Heart right ventricle (tissue), 16 donors: Measurements from ENCODE around the gene MYO10. TPM values are rescaled to one million over a fixed set of nuclear protein-coding genes. Genes with fewer than 3 reads are reported as not detected.
"Not testable (repeated sequence)": the region's sequence is repeated elsewhere in the genome, so short reads cannot be mapped to it uniquely, and the experiment has no call there.

Experiments used
- ATAC-seq, 8 donors: fragments of 200-7000 bp; cut with Tn5 transposase; one replicate each; pipeline ENCODE4 v1.9.1; 2020; ENCODE audit warnings: mild to moderate bottlenecking in 8 of 8, moderate library complexity in 8 of 8, moderate number of reproducible peaks in 1 of 8
- DNase-seq, 2 donors: peaks; one replicate each; pipeline ENCODE4 v3.0.0-alpha.2; 2020
- H3K27ac ChIP-seq, 10 donors: fragments of 200-600 bp; sonication (generic) in 2 of 10; one replicate each; pipeline versions ENCODE4 v1.5.0 to v1.8.0; 2020 to 2022; ENCODE audit warnings: mild to moderate bottlenecking in 3 of 10
- H3K27me3 ChIP-seq, 7 donors: fragments of 200-600 bp; one replicate each; pipeline ENCODE4 v1.8.0; 2021 to 2022; ENCODE audit warnings: mild to moderate bottlenecking in 2 of 7
- H3K36me3 ChIP-seq, 9 donors: fragments of 200-600 bp; sonication (generic) in 1 of 9; one replicate each; pipeline versions ENCODE4 v1.5.0 to v1.8.0; 2020 to 2022; ENCODE audit warnings: mild to moderate bottlenecking in 2 of 9
- H3K4me1 ChIP-seq, 9 donors: fragments of 200-600 bp; sonication (generic) in 1 of 9; one replicate each; pipeline versions ENCODE4 v1.5.0 to v1.8.0; 2020 to 2022; ENCODE audit warnings: mild to moderate bottlenecking in 4 of 9
- H3K4me3 ChIP-seq, 10 donors: fragments of 200-600 bp; sonication (generic) in 2 of 10; one replicate each; pipeline versions ENCODE4 v1.5.0 to v1.8.0; 2020 to 2022; ENCODE audit warnings: mild to moderate bottlenecking in 7 of 10, moderate library complexity in 2 of 10
- H3K9me3 ChIP-seq, 11 donors: fragments of 200-600 bp in 10 of 11; sonication (generic) in 2 of 11; one replicate each; pipeline versions ENCODE4 v1.5.0 to v1.8.0; 2013 to 2022; ENCODE audit warnings: mild to moderate bottlenecking in 2 of 11, control low read depth in 1 of 11, moderate library complexity in 1 of 11
- WGBS, 2 donors: extraction: QIAGEN DNeasy Blood & Tissue Kit; methylation state at CpG; one replicate each; pipeline ENCODE4 v1.1.7; 2013; ENCODE audit warnings: inconsistent platforms in 1 of 2; 5-methylcytosine and 5-hydroxymethylcytosine counted together
- intact Hi-C, 10 donors: fragments of 100-400 bp; cut with DNase I; formaldehyde crosslinking; loops; one replicate each; pipeline versions ENCODE4 v1.11.1 to v1.14.2; 2022
- polyA plus RNA-seq, 2 donors: library from polyadenylated mRNA; stranded (reverse); fragments of 200-250 nt; gene quantifications; one replicate each; pipeline ENCODE4 v1.2.3, GENCODE V29; 2013
- total RNA-seq, 10 donors: library from RNA; stranded (reverse); fragmentation: NEBNext Ultra II Directional in 3 of 10; extraction: Animal tissue kit (Norgen Biotek cat#: 25700) in 3 of 10; gene quantifications; one replicate each; pipeline versions ENCODE4 v1.2.1 to v1.2.4, GENCODE V29; 2021 to 2023
- TF ChIP-seq, protein P1 (sequence below), 9 donors: fragments of 200-600 bp; sonication (generic) in 2 of 9; IDR thresholded peaks; one replicate each; pipeline versions ENCODE4 v1.5.0 to v1.8.0; 2021 to 2022; ENCODE audit warnings: antibody characterized with exemption in 9 of 9, mild to moderate bottlenecking in 5 of 9, moderate library complexity in 1 of 9
- donor health status: Arrhythmogenic right ventricular cardiomyopathy.
- donor health status: ischemic (EF 13 %, LVEDD 7.1; RV severe dilation, severe dysfunction).
- donor health status: healthy with polysubstance abuse.
- donor health status: DM: no; HTN: yes; CAD: no.
- donor health status: DM: no; HTN: no; CAD: no.
- donor health status: ischemic (EF 25% LVEDD 6.9; RV normal size, moderate dysfunction).
- donor health status: ischemic (EF 25% LVEDD 5.7; RV mildly dilated, moderate dysfunction).
- donor health status: healthy.
- donor health status: DM: yes; HTN: yes; CAD: no.
- donor health status: Ischemic cardiomyopathy.
- donor health status: ischemic (EF 35%, LVEDD 5.7; RV mildly dilated, moderate dysfunction).
- donor health status: nonischemic (EF 11% LVEDD 7.7; RV severe dilation, severe dysfunction).
- donor health status: DM: yes; HTN: yes; CAD: no.
- donor health status: PGD.
- donor health status: ischemic (EF 29% LVEDD 5.4; RV normal size, mild dysfunction).
- donor health status: nonischemic (EF 23%, LVEDD 6.1; RV moderate dilation, normal function).

Gene MYO10
- total and polyA plus RNA-seq, 12 donors: 1.2 to 8.2 (median 4.6) TPM

DNA sequence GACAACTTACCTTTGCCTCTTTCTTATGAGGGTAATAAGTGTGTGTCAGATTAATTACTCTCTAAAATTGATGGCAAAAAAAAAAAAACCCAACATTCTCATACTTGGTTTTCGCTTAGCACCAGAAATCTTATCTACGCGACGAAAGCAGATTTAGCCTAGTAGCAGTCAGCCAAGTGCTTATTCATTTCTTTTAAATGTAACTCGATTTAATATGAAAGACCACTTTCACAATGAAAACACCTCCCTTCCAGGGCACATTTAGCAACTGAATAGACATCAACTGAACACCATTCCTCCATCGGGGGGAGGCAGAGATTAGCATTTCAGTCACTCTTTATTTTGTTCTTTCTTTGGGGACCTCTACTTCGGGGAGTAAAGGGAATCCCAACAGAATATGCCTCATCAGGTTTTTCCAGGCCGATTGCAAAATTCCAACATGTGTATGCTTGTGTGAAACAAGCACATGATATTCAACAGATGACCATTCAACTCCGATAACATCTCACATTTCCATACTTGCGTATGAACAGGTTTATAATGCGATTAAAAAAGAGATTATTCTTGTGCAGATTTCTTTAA lies 195.2 kb downstream of the MYO10 start:
- TF ChIP-seq, protein P1, sequence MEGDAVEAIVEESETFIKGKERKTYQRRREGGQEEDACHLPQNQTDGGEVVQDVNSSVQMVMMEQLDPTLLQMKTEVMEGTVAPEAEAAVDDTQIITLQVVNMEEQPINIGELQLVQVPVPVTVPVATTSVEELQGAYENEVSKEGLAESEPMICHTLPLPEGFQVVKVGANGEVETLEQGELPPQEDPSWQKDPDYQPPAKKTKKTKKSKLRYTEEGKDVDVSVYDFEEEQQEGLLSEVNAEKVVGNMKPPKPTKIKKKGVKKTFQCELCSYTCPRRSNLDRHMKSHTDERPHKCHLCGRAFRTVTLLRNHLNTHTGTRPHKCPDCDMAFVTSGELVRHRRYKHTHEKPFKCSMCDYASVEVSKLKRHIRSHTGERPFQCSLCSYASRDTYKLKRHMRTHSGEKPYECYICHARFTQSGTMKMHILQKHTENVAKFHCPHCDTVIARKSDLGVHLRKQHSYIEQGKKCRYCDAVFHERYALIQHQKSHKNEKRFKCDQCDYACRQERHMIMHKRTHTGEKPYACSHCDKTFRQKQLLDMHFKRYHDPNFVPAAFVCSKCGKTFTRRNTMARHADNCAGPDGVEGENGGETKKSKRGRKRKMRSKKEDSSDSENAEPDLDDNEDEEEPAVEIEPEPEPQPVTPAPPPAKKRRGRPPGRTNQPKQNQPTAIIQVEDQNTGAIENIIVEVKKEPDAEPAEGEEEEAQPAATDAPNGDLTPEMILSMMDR (IDR thresholded peaks at IDR 0.05): peak in 1 of 9 donors; percentile 17
- Histone ChIP-seq H3K4me1 (peaks cover 0 to 43% (median 29%) of the 10 kb centered on the region in 9 donors), H3K27me3 (peaks cover 0 to 13% (median 0%) of the 10 kb centered on the region in 7 donors), H3K9me3 (no peaks in the 10 kb centered on the region), H3K4me3 (peak overlapping the region in 6 of 10 donors; percentile 12 to 26 (median 16)), H3K36me3 (no peaks in the 10 kb centered on the region), H3K27ac (peak overlapping the region in 1 of 10 donors; percentile 65)
- DNase-seq (no peak), ATAC-seq (peak in 3 of 8 donors; percentile 18 to 31 (median 20))
- WGBS, 2 donors: 38 to 50% methylated on average over 11 of the region's 11 CpGs
- intact Hi-C loops: no loop called here

DNA sequence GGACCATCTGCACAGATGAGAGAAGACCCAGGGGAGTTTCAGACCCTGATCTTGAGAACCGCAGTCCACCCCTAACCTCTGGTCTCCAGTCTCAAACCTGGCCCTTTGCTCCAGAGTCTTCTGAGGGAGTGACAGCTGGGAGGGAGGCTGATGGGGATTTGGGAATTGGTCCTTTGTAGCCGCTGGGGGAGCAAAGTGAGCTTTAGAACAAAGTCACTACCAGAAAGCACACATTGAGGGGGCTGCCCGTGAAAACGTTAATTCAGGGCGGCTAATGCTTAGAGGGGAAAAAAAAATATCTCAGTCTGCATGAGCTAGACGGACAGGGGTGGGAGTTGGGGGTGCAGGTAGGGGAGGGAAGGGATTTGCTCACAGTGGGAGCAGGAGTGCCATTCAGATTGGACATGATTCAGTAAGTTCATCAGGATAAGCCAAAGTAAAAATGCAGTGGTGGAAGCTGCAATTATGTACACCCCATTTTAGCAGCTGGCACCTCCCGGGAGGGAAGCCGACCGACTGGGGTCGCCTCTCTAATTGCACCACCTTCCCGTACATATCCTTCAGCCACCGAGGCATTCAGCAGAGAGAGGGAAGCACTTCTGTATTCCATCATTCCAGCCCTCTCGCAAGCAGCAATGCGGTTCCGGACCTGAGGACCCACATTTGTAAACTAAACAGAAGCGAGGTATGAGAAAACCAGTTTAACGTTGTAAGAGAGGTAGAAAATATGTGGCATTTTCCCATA lies 195.8 kb downstream of the MYO10 start:
- no peak for DNase-seq
- Histone ChIP-seq H3K27me3 (peaks cover 0 to 13% (median 0%) of the 10 kb centered on the region in 7 donors), H3K4me3 (peak overlapping the region in 5 of 10 donors; percentile 12 to 26 (median 15)), H3K9me3 (no peaks in the 10 kb centered on the region), H3K27ac (no peak overlapping the region), H3K4me1 (peaks cover 0 to 49% (median 35%) of the 10 kb centered on the region in 9 donors), H3K36me3 (no peaks in the 10 kb centered on the region)
- TF ChIP-seq, protein P1 (IDR thresholded peaks at IDR 0.05): no peak
- ATAC-seq: no peak
- WGBS, 2 donors: 40 to 54% methylated on average over 17 of the region's 17 CpGs
- intact Hi-C loops: no loop called here

DNA sequence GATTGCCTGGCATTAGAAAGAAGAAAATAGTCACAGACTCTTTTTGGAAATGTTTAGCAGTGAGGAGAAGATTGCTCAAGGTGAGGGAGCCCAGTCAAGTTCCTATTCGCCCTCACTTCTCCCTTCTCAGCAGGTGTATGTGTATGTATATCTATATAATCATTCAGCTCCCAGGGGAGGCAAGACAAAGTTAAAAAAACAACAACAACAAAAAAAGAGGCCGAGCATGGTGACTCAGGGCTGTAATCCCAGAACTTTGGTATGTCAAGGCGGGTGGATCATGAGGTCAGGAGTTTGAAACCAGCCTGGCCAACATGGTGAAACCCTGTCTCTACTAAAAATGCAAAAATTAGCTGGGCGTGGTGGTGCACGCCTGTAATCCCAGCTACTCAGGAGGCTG lies 197.7 kb downstream of the MYO10 start:
- Histone ChIP-seq H3K27me3 (peaks cover 0 to 13% (median 0%) of the 10 kb centered on the region in 7 donors), H3K4me1 (peaks cover 0 to 49% (median 35%) of the 10 kb centered on the region in 9 donors)
- 96 to 97% methylated on average over 5 of the region's 5 CpGs for WGBS, 2 donors
- not testable (repeated sequence) for H3K9me3 ChIP-seq, H3K27ac ChIP-seq, H3K4me3 ChIP-seq, H3K36me3 ChIP-seq, ATAC-seq, DNase-seq
- intact Hi-C loops: loop anchor here in 1 of 10 donors (5.0 kb wide), 1 partner anchor 56 kb away; no protein-coding TSS in a partner anchor

DNA sequence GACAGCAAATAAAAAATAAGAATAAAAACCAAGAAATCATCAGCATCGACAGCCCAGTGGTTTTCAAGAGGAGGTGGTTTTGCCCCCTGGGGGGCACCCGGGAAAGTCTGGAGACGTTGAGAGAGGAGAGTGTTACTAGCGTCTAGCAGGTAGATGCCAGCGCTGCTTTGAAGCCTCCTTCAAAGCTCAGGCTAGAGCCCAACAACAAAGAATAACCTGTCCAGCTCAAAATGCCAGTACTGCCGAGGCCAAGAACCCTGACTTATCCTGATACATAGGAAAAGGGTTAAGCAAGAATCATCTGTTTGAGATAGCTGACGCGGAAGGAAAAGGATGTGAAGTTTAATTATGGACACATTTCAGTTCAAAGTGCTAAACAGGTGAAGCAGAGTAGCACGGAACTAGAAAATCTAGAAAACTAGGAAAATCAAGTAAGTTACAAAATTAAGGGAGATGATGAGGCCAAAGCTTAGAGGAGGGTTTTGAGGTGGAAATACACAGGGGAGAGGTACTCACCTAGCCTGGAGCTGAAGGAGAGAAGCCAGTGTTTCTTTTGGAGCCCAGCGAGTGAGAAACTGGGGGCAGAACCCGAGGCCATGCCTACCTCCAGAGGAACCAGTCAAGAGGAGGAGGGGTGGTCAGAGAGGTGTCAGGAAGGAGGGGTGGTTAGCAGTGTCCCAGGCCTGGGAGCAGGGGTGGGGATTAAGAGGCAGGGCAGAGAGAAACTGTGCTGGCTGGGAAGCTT lies 198.3 kb downstream of the MYO10 start:
- WGBS, 2 donors: 72 to 81% methylated on average over 11 of the region's 11 CpGs
- peaks cover 0 to 6% (median 0%) of the 10 kb centered on the region in 9 donors for H3K36me3 ChIP-seq
- no peak overlapping the region for H3K27ac ChIP-seq
- H3K4me1 ChIP-seq: peaks cover 0 to 47% (median 33%) of the 10 kb centered on the region in 9 donors
- intact Hi-C loops: loop anchor here in 1 of 10 donors (5.0 kb wide), 1 partner anchor 55 kb away; no protein-coding TSS in a partner anchor
- TF ChIP-seq, protein P1 (IDR thresholded peaks at IDR 0.05): no peak
- ATAC-seq (no peak), DNase-seq (no peak)
- H3K9me3 ChIP-seq: no peaks in the 10 kb centered on the region
- H3K27me3 ChIP-seq: peaks cover 0 to 13% (median 0%) of the 10 kb centered on the region in 7 donors
- H3K4me3 ChIP-seq: no peak overlapping the region
